Body of pancreas (tissue), 4 donors: ENCODE measurements around the gene MYO5B. TPM values are rescaled to one million over a fixed set of nuclear protein-coding genes. Genes with fewer than 3 reads are reported as not detected.

Source experiments
- ATAC-seq: fragments of 150-250 bp; one replicate; pipeline ENCODE4 v1.9.1; 2016
- DNase-seq, 4 donors: peaks; one replicate each; pipeline ENCODE4 v3.0.0-alpha.2; 2019
- H3K27ac ChIP-seq, 4 donors: fragments of 200-600 bp; sonication (generic); 1 replicate in 3 of 4; 2 replicates in 1 of 4; pipeline versions ENCODE4 v1.5.1 to v1.6.1; 2016 to 2019; ENCODE audit warnings: mild to moderate bottlenecking in 1 of 4, mixed read lengths in 1 of 4, moderate library complexity in 1 of 4
- H3K27me3 ChIP-seq, 2 donors: fragments of 200-600 bp; sonication (generic); one replicate each; pipeline ENCODE4 v1.6.0; 2016; ENCODE audit warnings: mild to moderate bottlenecking in 1 of 2
- H3K36me3 ChIP-seq, 2 donors: fragments of 200-600 bp; sonication (generic); replicated peaks in 1 of 2; 2 replicates each; pipeline ENCODE4 v1.5.1; 2016; ENCODE audit warnings: low read depth in 2 of 2; ENCODE audit not compliant: insufficient read depth in 1 of 2
- H3K4me1 ChIP-seq: fragments of 200-600 bp; sonication (generic); one replicate; pipeline ENCODE4 v1.6.0; 2016
- H3K4me3 ChIP-seq, 2 donors: fragments of 200-600 bp; sonication (generic); 1 replicate in 1 of 2; 2 replicates in 1 of 2; pipeline ENCODE4 v1.5.1; 2016 to 2019
- H3K9me3 ChIP-seq, 3 donors: fragments of 200-600 bp; sonication (generic); 1 replicate in 2 of 3; 2 replicates in 1 of 3; pipeline ENCODE4 v1.5.1; 2016
- POLR2A ChIP-seq, 3 donors: fragments of 450-650 bp; IDR thresholded peaks; one replicate each; pipeline ENCODE4 v1.6.1; 2016; ENCODE audit warnings: antibody characterized with exemption in 3 of 3, mild to moderate bottlenecking in 2 of 3
- WGBS, 2 donors: methylation state at CpG; one replicate each; pipeline ENCODE4 v1.1.5; 2017; 5-methylcytosine and 5-hydroxymethylcytosine counted together
- intact Hi-C: fragments of 100-400 bp; cut with DNase I; formaldehyde crosslinking; loops from one replicate; pipeline ENCODE4 v1.15.1; 2023
- total RNA-seq, 2 donors: library from RNA; depleted of rRNA; stranded (reverse); fragments of >200 nt; gene quantifications; one replicate each; pipeline ENCODE4 v1.1.0, GENCODE V29; 2016
- TF ChIP-seq, protein P1 (sequence below), 7 experiments: fragments of 450-650 bp in 4 of 7; fragments of 200-600 bp in 3 of 7; sonication (generic) in 3 of 7; IDR thresholded peaks; one replicate each; pipeline ENCODE4 v1.5.1; 2016 to 2019; ENCODE audit warnings: antibody characterized with exemption in 7 of 7

MYO5B gene
- total RNA-seq, 2 donors from 2014 or later, result 17.1 to 18.2 TPM

DNA sequence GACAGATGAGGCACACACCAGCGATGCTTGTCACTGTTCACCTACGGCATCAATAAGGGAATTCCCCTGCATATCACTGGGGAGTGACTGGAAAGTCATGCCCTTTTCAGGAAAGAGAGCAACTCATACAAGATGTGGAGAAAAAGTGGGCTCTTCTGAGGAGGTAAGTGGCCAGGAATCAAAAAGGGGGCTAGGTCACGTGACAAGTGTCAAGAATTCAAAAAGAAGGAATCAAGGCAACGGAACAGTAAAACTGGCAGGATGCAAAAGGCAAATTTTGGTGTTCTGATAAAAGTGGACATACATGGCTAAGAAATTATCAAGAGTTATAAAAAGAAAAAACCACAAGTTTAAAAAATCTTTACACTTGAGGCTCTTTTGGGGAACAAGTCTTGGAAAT lies 190.9 kb downstream of the MYO5B start:
- H3K27ac ChIP-seq, result no peak overlapping the region
- H3K36me3 ChIP-seq, result no peaks in the 10 kb centered on the region
- H3K4me1 ChIP-seq, result no peaks in the 10 kb centered on the region
- intact Hi-C loops, result no loop called here
- DNase-seq, result no peak
- ATAC-seq, result no peak
- TF ChIP-seq, protein P1, sequence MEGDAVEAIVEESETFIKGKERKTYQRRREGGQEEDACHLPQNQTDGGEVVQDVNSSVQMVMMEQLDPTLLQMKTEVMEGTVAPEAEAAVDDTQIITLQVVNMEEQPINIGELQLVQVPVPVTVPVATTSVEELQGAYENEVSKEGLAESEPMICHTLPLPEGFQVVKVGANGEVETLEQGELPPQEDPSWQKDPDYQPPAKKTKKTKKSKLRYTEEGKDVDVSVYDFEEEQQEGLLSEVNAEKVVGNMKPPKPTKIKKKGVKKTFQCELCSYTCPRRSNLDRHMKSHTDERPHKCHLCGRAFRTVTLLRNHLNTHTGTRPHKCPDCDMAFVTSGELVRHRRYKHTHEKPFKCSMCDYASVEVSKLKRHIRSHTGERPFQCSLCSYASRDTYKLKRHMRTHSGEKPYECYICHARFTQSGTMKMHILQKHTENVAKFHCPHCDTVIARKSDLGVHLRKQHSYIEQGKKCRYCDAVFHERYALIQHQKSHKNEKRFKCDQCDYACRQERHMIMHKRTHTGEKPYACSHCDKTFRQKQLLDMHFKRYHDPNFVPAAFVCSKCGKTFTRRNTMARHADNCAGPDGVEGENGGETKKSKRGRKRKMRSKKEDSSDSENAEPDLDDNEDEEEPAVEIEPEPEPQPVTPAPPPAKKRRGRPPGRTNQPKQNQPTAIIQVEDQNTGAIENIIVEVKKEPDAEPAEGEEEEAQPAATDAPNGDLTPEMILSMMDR (IDR thresholded peaks at IDR 0.05), result no peak
- no peak for TF ChIP-seq POLR2A (IDR thresholded peaks at IDR 0.05)
- H3K4me3 ChIP-seq, result no peak overlapping the region
- 67 to 79% methylated on average over 4 of the region's 4 CpGs for WGBS, 2 donors
- H3K27me3 ChIP-seq, result no peaks in the 10 kb centered on the region
- no peaks in the 10 kb centered on the region for H3K9me3 ChIP-seq

DNA sequence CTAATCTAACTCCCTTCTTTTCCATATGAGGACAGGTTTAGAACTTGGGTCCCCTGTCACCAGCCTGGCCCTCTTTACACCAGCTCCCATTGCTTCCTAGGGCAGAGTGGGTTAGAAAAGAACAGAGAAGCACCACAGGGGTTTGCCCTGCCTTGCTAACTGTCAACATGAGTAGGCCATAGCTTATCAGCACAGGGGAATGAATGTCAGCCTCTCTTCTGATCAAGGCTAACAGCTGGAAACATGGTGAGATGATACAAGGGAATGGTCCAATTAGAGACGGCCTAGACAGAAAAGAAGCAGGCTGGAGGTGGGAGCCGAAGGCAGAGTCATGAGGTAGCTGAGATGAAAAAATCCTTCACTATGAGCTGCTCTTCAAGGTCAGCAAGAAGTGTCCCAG lies 192.2 kb downstream of the MYO5B start:
- intact Hi-C loops, result no loop called here
- DNase-seq, result no peak
- ATAC-seq, result no peak
- Histone ChIP-seq H3K4me3 (no peak overlapping the region), H3K27ac (no peak overlapping the region), H3K4me1 (no peaks in the 10 kb centered on the region), H3K9me3 (no peaks in the 10 kb centered on the region), H3K36me3 (no peaks in the 10 kb centered on the region), H3K27me3 (no peaks in the 10 kb centered on the region)
- WGBS, 2 donors, result 89 to 94% methylated on average over 2 of the region's 2 CpGs
- no peak for TF ChIP-seq POLR2A (IDR thresholded peaks at IDR 0.05)
- TF ChIP-seq, protein P1 (IDR thresholded peaks at IDR 0.05), result no peak

DNA sequence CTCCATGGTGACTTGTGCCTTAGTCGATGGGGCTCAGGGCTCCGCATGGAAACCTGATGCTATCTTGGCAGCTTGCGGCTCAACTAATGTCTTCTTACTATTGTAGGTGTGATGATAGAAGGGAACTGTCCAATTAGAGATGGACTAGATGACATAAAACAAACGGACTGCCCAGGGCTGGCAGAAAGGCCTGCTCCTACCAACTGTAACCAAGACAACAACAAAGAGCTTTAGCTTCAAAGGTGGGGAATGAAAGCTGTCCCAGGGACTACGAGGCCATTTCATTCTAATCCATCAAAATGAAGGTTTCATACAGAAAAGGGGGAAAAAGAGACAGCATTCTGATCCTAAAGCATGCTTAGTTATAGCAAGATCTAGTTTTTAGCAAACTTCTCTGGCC lies 194.7 kb downstream of the MYO5B start:
- H3K9me3 ChIP-seq, result no peaks in the 10 kb centered on the region
- H3K4me1 ChIP-seq, result no peaks in the 10 kb centered on the region
- no peak overlapping the region for H3K4me3 ChIP-seq
- TF ChIP-seq, protein P1 (IDR thresholded peaks at IDR 0.05), result no peak
- no peak for TF ChIP-seq POLR2A (IDR thresholded peaks at IDR 0.05)
- intact Hi-C loops, result no loop called here
- H3K27me3 ChIP-seq, result no peaks in the 10 kb centered on the region
- H3K27ac ChIP-seq, result no peak overlapping the region
- ATAC-seq (no peak), DNase-seq (no peak)
- H3K36me3 ChIP-seq, result no peaks in the 10 kb centered on the region
- 83 to 89% methylated on average over 5 of the region's 5 CpGs for WGBS, 2 donors

DNA sequence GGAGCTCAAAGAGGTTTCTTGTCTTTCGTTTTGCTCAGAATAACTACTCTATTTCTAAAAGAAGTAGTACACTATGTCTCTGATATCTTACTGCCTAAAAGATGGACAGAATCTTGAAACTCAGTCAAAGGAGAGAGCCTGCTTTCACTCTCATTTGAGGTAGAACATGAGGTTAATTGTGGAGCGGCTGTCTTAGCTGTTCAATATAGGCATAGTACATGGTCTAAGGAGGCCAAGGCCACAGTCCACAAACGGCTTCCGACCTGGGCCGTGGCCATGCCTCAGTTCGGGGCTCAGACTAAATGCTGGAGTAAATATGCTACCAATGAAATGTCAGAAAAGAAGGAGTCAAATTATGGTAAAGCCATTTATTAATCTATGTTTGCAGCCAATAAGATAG lies 195.8 kb downstream of the MYO5B start:
- Histone ChIP-seq H3K27me3 (no peaks in the 10 kb centered on the region), H3K9me3 (no peaks in the 10 kb centered on the region), H3K27ac (no peak overlapping the region), H3K4me1 (peaks cover 7% of the 10 kb centered on the region), H3K36me3 (no peaks in the 10 kb centered on the region), H3K4me3 (no peak overlapping the region)
- 46 to 63% methylated on average over 6 of the region's 6 CpGs for WGBS, 2 donors
- TF ChIP-seq, protein P1 (IDR thresholded peaks at IDR 0.05), result no peak
- TF ChIP-seq POLR2A (IDR thresholded peaks at IDR 0.05), result no peak
- intact Hi-C loops, result no loop called here
- ATAC-seq (no peak), DNase-seq (no peak)

DNA sequence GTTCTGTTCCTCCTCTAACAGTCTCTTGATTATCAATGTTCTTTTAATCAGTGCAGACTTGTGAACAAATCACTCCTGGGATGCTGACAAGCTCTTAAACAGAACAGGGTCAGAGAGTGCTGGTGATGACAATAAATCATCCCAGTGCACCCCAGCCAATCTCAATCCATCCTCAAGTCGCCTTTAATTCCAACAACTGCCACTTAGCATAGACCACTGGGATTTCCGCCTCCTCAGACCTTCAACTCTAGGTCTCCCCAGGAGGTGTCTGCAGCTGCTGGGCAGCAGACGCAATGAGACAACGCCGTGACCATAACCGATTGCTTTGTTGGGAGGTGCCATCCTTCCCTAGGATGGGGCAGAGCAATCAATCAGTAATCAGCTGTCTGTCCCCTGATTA lies 197.4 kb downstream of the MYO5B start:
- ATAC-seq (no peak), DNase-seq (no peak)
- Histone ChIP-seq H3K9me3 (no peaks in the 10 kb centered on the region), H3K36me3 (no peaks in the 10 kb centered on the region), H3K27me3 (no peaks in the 10 kb centered on the region), H3K4me1 (peaks cover 8% of the 10 kb centered on the region), H3K4me3 (no peak overlapping the region), H3K27ac (no peak overlapping the region)
- intact Hi-C loops, result no loop called here
- WGBS, 2 donors, result 90 to 91% methylated on average over 6 of the region's 6 CpGs
- no peak for TF ChIP-seq POLR2A (IDR thresholded peaks at IDR 0.05)
- TF ChIP-seq, protein P1 (IDR thresholded peaks at IDR 0.05), result no peak
